Spleen (tissue), 7 donors: Measurements from ENCODE around the gene BANK1.

Experiments used
- CTCF ChIP-seq, 11 experiments: fragments of 200-600 bp in 7 of 11; fragments of 450-650 bp in 4 of 11; sonication (generic) in 4 of 11; IDR thresholded peaks in 8 of 11; conservative IDR thresholded peaks in 3 of 11; 1 replicate in 7 of 11; 2 replicates in 4 of 11; pipeline versions ENCODE4 v1.4.0 to v1.8.0; 2016 to 2021; ENCODE audit warnings: antibody characterized with exemption in 11 of 11, inconsistent platforms in 4 of 11, mild to moderate bottlenecking in 1 of 11
- POLR2A ChIP-seq, 3 donors: fragments of 450-650 bp; IDR thresholded peaks; one replicate each; pipeline ENCODE4 v1.5.1; 2017; ENCODE audit warnings: antibody characterized with exemption in 3 of 3, mild to moderate bottlenecking in 1 of 3
- POLR2AphosphoS5 ChIP-seq, 3 donors: sonication (generic); formaldehyde crosslinking; IDR thresholded peaks; one replicate each; pipeline ENCODE4 v1.5.1; 2017; ENCODE audit warnings: antibody characterized with exemption in 3 of 3
- donor health status: DM: no; HTN: no; CAD: no; lungs with moderate emphysema.
- donor health status: DM: no; HTN: no; CAD: no.
- donor health status: DM: no; HTN: no; CAD: no.

DNA sequence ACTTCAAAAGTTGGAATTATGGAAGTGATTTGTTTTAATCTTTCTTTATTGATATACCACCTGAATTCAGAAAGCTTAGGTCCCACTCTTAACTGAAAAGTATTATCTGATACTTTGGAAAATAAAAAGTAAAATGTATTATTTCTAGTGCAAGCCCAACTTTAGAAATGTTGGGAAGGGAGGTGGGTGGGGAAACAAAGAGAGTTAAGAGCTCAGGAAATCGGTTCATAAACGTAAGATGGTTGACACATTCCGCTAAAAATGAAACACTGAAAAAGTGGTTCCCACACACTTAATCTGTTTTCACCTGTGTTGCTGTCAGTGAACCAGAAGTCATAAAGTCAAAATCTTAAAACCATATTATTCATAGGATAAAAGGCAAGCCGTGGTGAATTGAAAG, 237.4 kb downstream of the BANK1 start:
- TF ChIP-seq POLR2A (IDR thresholded peaks at IDR 0.05) (no peak), CTCF (IDR thresholded peaks at IDR 0.05 in 8 of 11, conservative IDR thresholded peaks at IDR 0.05 in 3 of 11) (no peak), POLR2AphosphoS5 (IDR thresholded peaks at IDR 0.05) (no peak)
